Measurements from ENCODE around the gene ADAMTS19. TPM values are rescaled to one million over a fixed set of nuclear protein-coding genes. Genes with fewer than 3 reads are reported as not detected.

Gene ADAMTS19
- total RNA-seq, 1 donor from 2014 or later, result 0.08 TPM

DNA sequence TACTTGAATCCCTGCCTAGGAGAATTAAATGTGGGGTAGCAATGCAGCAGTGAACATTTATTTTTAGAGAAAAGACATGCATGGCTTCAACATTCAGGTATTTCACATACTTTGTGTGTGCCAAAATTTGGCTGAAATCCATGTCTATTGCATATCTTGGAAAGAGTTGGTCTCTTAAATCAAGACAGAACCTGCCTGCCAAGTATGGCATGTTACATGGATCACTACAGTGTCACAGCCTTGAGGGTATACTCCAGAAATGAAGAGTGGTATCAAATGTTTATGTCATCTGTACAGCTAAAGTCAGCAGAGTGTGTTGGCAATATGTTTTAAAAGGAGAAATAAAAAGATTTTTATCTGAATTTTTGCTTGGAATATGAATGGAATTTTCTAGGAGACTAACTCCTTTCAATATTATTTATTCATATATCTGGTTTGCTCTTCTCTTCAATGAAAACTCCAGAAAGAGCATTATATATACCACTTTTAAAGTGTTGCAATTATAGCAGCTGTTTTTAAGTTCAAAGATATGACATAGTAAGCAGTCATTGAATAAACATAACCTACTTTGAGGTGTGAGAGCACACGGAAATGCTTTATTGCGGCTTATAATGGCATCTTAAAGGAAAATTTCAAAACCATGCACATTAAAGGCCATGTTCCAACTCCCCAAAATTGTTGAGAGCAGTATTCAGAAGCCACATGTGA, 192.4 kb downstream of the ADAMTS19 start:
- TF ChIP-seq, protein P1, sequence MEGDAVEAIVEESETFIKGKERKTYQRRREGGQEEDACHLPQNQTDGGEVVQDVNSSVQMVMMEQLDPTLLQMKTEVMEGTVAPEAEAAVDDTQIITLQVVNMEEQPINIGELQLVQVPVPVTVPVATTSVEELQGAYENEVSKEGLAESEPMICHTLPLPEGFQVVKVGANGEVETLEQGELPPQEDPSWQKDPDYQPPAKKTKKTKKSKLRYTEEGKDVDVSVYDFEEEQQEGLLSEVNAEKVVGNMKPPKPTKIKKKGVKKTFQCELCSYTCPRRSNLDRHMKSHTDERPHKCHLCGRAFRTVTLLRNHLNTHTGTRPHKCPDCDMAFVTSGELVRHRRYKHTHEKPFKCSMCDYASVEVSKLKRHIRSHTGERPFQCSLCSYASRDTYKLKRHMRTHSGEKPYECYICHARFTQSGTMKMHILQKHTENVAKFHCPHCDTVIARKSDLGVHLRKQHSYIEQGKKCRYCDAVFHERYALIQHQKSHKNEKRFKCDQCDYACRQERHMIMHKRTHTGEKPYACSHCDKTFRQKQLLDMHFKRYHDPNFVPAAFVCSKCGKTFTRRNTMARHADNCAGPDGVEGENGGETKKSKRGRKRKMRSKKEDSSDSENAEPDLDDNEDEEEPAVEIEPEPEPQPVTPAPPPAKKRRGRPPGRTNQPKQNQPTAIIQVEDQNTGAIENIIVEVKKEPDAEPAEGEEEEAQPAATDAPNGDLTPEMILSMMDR (IDR thresholded peaks at IDR 0.05), result no peak
- Mint-ChIP-seq H3K4me3 (ENCODE audit: unreplicated experiment) (no peak overlapping the region), H3K4me1 (ENCODE audit: unreplicated experiment) (peaks cover 5% of the 10 kb centered on the region), H3K9me3 (ENCODE audit: unreplicated experiment) (no peaks in the 10 kb centered on the region), H3K27ac (ENCODE audit: unreplicated experiment) (no peak overlapping the region), H3K36me3 (ENCODE audit: unreplicated experiment) (no peaks in the 10 kb centered on the region), H3K27me3 (ENCODE audit: unreplicated experiment) (no peaks in the 10 kb centered on the region)
- DNase-seq (ENCODE audit: extremely low spot score, unreplicated experiment), result no peak

DNA sequence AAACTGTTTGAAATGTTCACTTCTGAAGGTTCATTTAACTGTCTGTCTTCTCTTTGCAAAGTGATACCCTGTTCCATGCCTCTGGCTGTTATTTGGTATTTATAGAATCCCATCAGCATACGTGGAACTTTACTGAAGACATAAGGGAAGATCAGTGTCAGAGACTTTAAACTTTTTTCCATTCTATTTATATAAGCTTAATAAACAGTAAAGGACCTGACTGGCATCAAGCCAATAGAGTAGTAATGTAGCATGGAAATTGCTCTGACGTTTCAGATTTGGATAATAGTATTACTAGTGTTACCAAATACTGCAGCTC, 192.9 kb downstream of the ADAMTS19 start:
- TF ChIP-seq, protein P1 (IDR thresholded peaks at IDR 0.05), result no peak
- H3K27me3 Mint-ChIP-seq (ENCODE audit: unreplicated experiment), result no peaks in the 10 kb centered on the region
- H3K27ac Mint-ChIP-seq (ENCODE audit: unreplicated experiment), result no peak overlapping the region
- H3K4me1 Mint-ChIP-seq (ENCODE audit: unreplicated experiment), result peaks cover 5% of the 10 kb centered on the region
- no peak overlapping the region for H3K4me3 Mint-ChIP-seq (ENCODE audit: unreplicated experiment)
- H3K9me3 Mint-ChIP-seq (ENCODE audit: unreplicated experiment), result no peaks in the 10 kb centered on the region
- no peaks in the 10 kb centered on the region for H3K36me3 Mint-ChIP-seq (ENCODE audit: unreplicated experiment)
- DNase-seq (ENCODE audit: extremely low spot score, unreplicated experiment), result no peak

DNA sequence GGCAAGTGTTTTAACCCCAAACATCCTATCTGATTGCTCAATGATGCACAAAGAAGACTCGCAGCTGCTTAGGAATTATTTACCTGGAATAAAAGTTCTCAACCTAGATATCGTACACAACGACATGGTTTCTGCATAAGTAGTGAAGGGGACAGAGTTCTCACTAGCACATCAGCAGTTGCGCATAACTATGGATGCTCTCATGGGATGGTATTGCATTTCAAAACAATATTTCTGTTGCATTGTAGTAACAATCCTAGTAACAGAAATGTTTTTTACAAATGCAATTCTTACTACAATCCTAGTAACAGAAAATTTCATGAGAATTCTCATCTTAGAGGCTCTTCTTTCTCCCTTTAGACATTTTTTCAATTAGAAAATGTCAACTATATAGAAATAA, 193.3 kb downstream of the ADAMTS19 start:
- Mint-ChIP-seq H3K9me3 (ENCODE audit: unreplicated experiment) (no peaks in the 10 kb centered on the region), H3K4me3 (ENCODE audit: unreplicated experiment) (no peak overlapping the region), H3K27me3 (ENCODE audit: unreplicated experiment) (no peaks in the 10 kb centered on the region), H3K27ac (ENCODE audit: unreplicated experiment) (no peak overlapping the region), H3K36me3 (ENCODE audit: unreplicated experiment) (no peaks in the 10 kb centered on the region), H3K4me1 (ENCODE audit: unreplicated experiment) (peaks cover 5% of the 10 kb centered on the region)
- TF ChIP-seq, protein P1 (IDR thresholded peaks at IDR 0.05), result no peak
- no peak for DNase-seq (ENCODE audit: extremely low spot score, unreplicated experiment)

DNA sequence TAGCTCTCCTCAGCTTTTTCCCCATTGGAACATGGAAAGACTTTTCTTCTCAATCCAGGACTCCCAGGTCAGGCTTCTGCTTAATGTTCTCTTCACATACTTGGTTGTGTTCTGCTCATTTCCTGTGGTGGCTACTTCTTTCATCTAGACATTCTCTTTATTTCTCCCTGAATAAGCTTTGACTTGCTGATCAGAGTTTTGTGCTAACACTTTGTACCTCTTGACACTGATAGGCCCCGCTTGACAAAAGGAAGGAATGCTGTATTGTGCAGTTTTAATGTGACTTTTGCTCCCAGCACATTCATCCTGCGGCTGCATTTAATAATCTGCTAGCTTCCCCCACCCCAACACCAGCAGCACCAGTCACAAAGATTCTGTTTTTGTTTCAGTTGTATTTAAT, 196.9 kb downstream of the ADAMTS19 start:
- TF ChIP-seq, protein P1 (IDR thresholded peaks at IDR 0.05), result no peak
- H3K9me3 Mint-ChIP-seq (ENCODE audit: unreplicated experiment), result no peaks in the 10 kb centered on the region
- H3K27me3 Mint-ChIP-seq (ENCODE audit: unreplicated experiment), result no peaks in the 10 kb centered on the region
- no peak for DNase-seq (ENCODE audit: extremely low spot score, unreplicated experiment)
- no peak overlapping the region for H3K4me3 Mint-ChIP-seq (ENCODE audit: unreplicated experiment)
- peaks cover 5% of the 10 kb centered on the region for H3K4me1 Mint-ChIP-seq (ENCODE audit: unreplicated experiment)
- H3K36me3 Mint-ChIP-seq (ENCODE audit: unreplicated experiment), result no peaks in the 10 kb centered on the region
- no peak overlapping the region for H3K27ac Mint-ChIP-seq (ENCODE audit: unreplicated experiment)

DNA sequence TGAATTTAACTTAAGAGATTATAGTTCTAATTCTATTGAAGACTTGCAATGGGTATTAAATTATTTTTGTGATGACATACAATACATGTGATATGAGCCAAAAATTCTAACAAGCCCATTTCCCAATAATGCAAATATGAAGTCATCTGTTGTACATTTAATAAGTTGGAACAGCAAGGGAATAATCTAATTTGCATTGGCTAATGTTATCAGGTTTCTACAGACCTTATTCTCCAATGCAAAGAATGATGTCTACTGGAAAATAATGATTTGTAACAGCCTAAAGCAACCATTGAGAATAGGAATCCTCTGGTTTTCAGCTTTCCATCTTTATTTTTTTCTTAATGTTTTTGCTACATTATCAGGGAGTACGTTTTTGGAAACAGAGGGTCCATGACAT, 198.7 kb downstream of the ADAMTS19 start:
- DNase-seq (ENCODE audit: extremely low spot score, unreplicated experiment), result no peak
- no peaks in the 10 kb centered on the region for H3K4me1 Mint-ChIP-seq (ENCODE audit: unreplicated experiment)
- H3K27me3 Mint-ChIP-seq (ENCODE audit: unreplicated experiment), result no peaks in the 10 kb centered on the region
- TF ChIP-seq, protein P1 (IDR thresholded peaks at IDR 0.05), result no peak
- no peak overlapping the region for H3K27ac Mint-ChIP-seq (ENCODE audit: unreplicated experiment)
- H3K4me3 Mint-ChIP-seq (ENCODE audit: unreplicated experiment), result no peak overlapping the region
- no peaks in the 10 kb centered on the region for H3K9me3 Mint-ChIP-seq (ENCODE audit: unreplicated experiment)
- no peaks in the 10 kb centered on the region for H3K36me3 Mint-ChIP-seq (ENCODE audit: unreplicated experiment)
